HepG2 (cell line): Measurements from ENCODE around the gene MDH1.

Source experiments
- CTCF ChIP-seq: sonication (generic); formaldehyde crosslinking; IDR thresholded peaks from 2 replicates; pipeline ENCODE4 v1.5.0; 2020; ENCODE audit warnings: mild to moderate bottlenecking, missing genetic modification reagents, moderate library complexity
- DMTF1 ChIP-seq: sonication (generic); formaldehyde crosslinking; IDR thresholded peaks from 2 replicates; pipeline ENCODE4 v1.4.0; 2020; ENCODE audit warnings: mild to moderate bottlenecking, missing genetic modification reagents
- MTA3 ChIP-seq: sonication (generic); formaldehyde crosslinking; IDR thresholded peaks from 2 replicates; pipeline ENCODE4 v1.4.0; 2020; ENCODE audit warnings: missing genetic modification reagents
- ZGPAT ChIP-seq: IDR thresholded peaks from 2 replicates; pipeline ENCODE4 v1.6.1; 2016; ENCODE audit warnings: mild to moderate bottlenecking
- ZNF362 ChIP-seq: sonication (generic); formaldehyde crosslinking; IDR thresholded peaks from 2 replicates; pipeline ENCODE4 v1.4.0; 2020; ENCODE audit warnings: missing genetic modification reagents, mild to moderate bottlenecking, borderline replicate concordance
- ZNF788 ChIP-seq: sonication (generic); formaldehyde crosslinking; IDR thresholded peaks from 2 replicates; pipeline ENCODE4 v1.5.0; 2020; ENCODE audit warnings: mild to moderate bottlenecking, missing genetic modification reagents, borderline replicate concordance
- ZNF891 ChIP-seq: sonication (generic); formaldehyde crosslinking; IDR thresholded peaks from 2 replicates; pipeline ENCODE4 v1.5.0; 2020; ENCODE audit warnings: mild to moderate bottlenecking, missing genetic modification reagents

- TF ChIP-seq ZNF891 (CRISPR knock-in tag) (no peak), ZNF788 (CRISPR knock-in tag) (no peak), MTA3 (CRISPR knock-in tag) (no peak), DMTF1 (CRISPR knock-in tag) (no peak), ZNF362 (CRISPR knock-in tag) (no peak), CTCF (no peak), ZGPAT (CRISPR knock-in tag) (no peak)
Observed at GRCh38 chr2:63617366-63617765, 28.6 kb downstream of the MDH1 start.
